ENCODE results near the gene TPCN2.

DNA sequence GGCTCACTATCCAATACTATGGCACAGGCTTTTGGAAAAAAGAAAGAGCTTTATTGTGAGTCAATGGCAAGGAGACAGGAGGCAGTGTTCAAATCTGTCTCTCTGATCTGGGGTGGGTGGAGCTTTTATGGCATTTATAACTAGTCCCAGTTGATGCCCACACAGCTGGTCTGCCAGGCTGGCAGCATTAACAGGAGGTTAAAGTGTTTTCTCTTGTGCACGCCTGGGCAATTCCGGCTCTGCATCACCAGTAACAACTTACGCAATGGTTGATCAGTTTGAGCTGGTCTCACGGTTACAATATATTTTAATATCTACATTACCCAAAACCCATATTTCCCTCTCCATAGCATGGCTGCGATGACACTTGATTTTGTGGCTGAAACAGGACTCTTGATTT, 91.9 kb downstream of the TPCN2 start:
- TF ChIP-seq CTCF (IDR thresholded peaks at IDR 0.05), result no peak
- TF ChIP-seq POLR2A (IDR thresholded peaks at IDR 0.05), result no peak
